GM19035 (cell line): ENCODE measurements around the gene KLF9.
A peak's percentile ranks its signal among the peaks of the same experiment; 100 is the strongest.
"Not testable (repeated sequence)": the region's sequence is repeated elsewhere in the genome, so short reads cannot be mapped to it uniquely, and the experiment has no call there.

Experiments
- ATAC-seq: cut with Tn5 transposase; IDR thresholded peaks from one replicate; pipeline ENCODE4 v1.9.1; 2021; ENCODE audit not compliant: unreplicated experiment

KLF9 gene

DNA sequence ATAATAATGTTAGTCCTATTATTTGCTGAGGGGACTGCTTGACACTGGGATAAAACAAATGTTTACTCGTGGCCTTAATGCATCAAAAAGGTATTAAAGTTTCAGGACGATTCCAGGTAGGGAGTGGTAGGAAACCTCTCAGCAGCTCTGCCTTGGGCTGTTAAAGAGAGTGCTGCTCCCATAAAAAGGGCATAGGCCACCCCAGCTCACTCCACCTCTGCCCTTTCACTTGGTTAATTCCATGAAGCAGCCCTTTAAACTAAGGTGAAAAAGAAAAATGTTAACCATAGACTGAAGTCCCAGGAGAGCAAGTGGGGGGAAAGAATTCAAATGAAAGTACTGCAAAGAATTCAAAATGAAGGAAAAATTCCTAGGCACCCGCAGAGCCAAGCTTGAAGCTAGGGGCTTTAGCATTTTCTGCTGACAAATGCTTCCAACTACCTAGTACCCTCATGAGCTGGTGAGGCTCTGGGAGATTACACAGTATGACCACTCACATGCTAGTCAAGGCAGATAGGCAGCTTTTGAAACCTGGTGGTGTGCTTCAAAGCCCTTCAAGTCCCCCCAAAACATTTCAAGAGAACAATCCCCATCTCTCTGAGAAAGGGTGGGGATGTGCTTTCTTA lies 8.5 kb downstream of the KLF9 start:
- ATAC-seq, result peak; percentile 22

- ATAC-seq, result no peak
These were observed 10.2 kb downstream of the KLF9 start for GRCh38 chr9:70404261-70404660.

- no peak for ATAC-seq
These were observed 10.8 kb downstream of the KLF9 start for GRCh38 chr9:70403618-70404025.

GRCh38 chr9:70403166-70403565 lies 11.3 kb downstream of the KLF9 start:
- no peak for ATAC-seq

GRCh38 chr9:70402213-70402612 lies 12.2 kb downstream of the KLF9 start:
- no peak for ATAC-seq

DNA sequence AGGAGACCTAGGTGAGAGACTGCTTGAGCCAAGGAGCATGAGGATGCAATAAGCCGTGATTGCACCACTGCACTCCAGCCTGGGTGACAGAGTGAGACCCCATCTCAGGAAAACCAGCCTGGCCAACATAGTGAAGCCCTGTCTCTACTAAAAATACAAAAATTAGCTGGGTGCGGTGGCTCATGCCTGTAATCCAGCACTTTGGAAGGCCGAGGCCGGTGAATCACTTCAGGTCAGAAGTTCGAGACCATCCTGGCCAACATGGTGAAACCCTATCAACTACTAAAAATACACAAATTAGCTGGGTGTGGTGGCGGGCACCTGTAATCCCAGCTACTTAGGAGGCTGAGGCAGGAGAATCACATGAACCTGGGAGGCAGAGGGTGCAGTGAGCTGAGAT lies 13.2 kb downstream of the KLF9 start:
- ATAC-seq, result not testable (repeated sequence)

DNA sequence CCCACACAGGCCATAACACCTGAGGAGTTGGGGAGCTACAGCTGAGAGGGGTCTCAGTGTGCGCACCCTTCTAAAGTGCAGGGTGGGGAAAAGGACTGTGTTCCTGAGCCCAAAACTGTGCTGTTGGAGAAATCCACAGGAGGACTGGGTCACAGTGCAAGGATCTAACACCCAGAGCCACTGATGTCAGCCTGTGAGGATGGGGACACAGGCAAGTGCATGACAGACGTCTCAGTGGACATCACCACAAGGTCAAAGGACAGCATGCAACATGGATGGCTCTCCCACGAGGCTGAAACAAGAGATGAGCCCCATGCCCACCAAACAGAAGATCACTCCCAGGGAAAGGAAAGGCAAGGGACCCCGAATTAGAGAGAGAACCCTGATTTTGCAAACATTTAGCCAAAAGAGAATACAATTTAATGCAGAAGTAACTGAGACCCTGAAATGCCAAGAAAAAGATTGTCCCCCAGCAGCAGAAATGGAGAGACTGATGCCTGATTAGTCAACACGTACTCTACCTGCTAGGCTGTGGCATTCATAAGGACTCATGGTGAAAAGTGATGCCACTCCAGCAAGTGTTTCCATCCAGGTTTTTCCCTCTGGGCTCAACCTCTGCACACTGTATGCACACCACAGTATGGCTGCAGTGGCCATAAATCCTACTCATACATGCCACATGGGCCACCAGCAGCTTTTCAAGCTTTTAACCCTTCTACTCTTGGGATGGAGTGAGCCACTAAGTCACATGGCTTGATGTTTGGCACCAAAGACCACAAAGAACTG lies 14.2 kb downstream of the KLF9 start:
- ATAC-seq, result no peak

GRCh38 chr9:70399141-70399540 lies 15.3 kb downstream of the KLF9 start:
- no peak for ATAC-seq

- peak; percentile 97 for ATAC-seq
These were observed 16.3 kb downstream of the KLF9 start for GRCh38 chr9:70398145-70398556.

DNA sequence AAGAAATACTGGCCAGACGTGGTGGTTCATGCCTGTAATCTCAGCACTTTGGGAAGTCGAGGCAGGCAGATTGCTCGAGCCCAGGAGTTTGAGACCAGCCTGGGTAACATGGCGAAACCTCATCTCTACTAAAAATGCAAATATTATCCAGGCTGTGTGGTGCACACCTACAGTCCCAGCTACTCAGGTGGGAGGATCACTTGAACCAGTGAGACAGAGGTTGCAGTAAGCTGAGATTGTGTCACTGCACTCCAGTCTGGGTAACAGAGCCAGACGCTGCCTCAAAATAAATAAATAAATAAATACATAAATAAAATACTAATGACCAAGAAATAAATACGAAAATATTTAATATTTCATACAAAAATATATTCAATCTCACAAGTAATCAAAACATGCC lies 18.8 kb downstream of the KLF9 start:
- no peak for ATAC-seq

- ATAC-seq, result no peak
These were observed 21.6 kb downstream of the KLF9 start for GRCh38 chr9:70392850-70393249.

DNA sequence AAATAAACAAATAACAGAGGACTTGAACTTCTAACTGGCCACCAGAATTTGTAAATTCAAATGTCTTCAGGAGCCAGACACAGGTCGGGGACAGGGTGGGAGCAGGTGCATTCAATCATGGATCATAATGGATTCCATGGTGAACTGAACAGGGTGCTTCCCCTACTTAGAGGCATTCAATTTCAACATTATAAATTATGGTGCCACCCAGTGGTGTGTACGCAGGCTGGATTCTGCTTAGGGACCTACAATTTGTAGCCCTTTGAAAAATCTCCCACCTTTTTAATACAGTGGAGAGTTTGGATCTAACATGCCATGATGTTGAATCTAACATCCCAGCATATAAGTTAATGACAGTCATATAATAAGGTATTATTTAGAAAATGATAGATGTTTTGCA lies 22.3 kb downstream of the KLF9 start:
- ATAC-seq, result no peak

- no peak for ATAC-seq
These were observed 23.5 kb downstream of the KLF9 start for GRCh38 chr9:70390933-70391341.

DNA sequence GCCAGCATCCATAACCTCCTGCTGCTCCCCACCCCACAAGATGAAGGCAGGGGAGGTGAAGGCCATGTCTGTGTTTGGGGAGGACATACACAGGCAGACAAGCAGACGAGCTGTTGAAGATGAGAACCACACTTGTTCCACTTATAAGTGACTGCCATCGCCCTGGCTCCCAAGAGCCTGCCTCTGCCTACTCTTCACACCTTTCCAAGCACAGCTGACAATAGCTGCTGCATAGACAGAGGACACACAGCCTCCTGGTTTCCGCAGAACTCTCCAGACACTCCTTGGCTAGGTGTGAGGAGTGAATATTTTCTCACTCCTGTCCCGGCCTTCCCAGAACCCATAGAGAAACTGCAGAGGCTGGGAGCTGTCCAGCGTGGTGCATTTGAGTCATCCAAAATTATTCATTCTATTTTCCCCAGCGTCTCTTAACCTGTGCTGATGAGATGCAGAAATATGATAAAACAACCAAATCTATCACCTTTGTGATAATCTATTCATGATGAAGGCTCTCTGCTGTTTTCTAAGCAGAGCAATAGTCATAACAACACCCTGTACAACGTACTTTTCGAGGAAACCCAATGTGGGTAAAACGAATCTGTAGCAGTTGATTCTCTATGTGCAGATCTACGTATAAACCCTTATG lies 24.7 kb downstream of the KLF9 start:
- no peak for ATAC-seq

DNA sequence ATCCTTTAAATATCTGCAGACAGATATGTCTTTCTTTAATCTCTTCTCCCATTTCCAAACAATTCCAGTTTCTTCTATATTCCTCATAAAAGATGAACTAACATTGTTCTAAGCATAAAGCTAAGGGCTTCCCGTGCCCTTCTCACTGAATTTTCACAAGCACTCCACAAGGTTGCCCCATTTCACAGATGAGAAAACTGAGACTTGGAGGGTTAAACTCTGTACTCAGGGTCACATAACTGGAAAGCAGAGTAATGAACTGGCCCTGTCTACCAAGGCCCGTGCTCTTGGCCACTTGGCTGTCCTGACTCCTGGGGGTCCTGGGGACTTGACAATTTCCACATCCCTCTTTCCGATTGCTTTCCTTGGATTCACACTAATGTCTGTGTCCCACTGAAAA lies 25.3 kb downstream of the KLF9 start:
- no peak for ATAC-seq

GRCh38 chr9:70387663-70388062 lies 26.8 kb downstream of the KLF9 start:
- ATAC-seq, result no peak

DNA sequence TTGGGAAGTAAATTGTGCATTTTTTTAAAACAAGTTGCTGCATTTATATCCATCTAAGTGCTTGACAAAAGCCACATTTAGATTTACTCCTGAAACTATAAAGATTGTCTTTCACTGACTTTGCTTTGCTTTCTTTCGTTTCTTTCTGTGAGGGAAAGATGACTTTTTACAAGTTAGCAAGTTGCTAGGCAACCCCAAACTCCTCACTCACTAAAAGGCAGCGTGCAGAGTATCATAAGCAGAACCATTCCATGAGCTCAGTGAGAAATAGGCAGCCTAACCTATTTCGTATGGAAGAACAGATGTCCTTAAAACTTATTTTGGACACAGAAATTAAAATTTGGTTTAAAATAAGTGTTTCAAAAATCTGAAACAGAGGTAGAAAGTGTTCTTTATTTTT lies 29.0 kb downstream of the KLF9 start:
- ATAC-seq, result no peak

- ATAC-seq, result no peak
These were observed 31.5 kb downstream of the KLF9 start for GRCh38 chr9:70382709-70383605.

DNA sequence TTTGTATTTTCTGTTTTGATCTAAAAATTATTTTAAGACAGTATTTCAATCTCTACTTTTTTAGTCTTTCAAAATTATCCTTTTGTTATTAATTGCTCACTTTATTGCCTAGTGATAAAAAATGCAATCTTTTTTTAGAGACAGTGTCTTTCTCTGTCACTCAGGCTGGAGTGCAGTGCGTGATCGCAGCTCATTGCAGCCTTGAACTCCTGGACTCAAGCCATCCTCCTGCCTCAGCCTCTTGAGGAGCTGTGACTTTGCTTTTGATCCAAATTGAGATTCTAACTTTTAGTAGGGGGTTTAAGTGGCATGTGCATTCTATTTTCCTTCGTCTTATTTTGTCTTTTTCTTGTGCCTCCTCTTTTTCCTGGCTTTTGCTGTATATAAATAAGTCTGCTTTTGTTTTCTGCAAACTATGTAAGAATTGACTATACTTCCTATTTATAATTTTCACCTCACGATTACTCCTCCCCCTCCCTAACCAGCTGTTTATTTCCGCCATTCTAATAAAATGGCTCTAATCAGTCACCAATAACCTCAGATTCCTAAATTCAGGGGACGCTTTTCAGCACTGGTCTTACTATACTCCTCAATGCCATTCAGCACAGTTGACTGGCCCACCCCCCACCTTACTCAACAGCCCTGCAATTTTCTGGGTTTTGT lies 32.3 kb downstream of the KLF9 start:
- ATAC-seq, result no peak

GRCh38 chr9:70374962-70375618 lies 39.4 kb downstream of the KLF9 start:
- no peak for ATAC-seq
